CD4-positive, alpha-beta T cell treated with Interleukin-10 for 1 hour (primary cell): ENCODE results near the gene PPIF.

ENCODE experiments used
- DNase-seq: peaks from one replicate; pipeline ENCODE4 v3.0.0-alpha.2; 2020

PPIF gene

GRCh38 chr10:79349766-79350406 lies 2.6 kb downstream of the PPIF start:
- no peak for DNase-seq

DNA sequence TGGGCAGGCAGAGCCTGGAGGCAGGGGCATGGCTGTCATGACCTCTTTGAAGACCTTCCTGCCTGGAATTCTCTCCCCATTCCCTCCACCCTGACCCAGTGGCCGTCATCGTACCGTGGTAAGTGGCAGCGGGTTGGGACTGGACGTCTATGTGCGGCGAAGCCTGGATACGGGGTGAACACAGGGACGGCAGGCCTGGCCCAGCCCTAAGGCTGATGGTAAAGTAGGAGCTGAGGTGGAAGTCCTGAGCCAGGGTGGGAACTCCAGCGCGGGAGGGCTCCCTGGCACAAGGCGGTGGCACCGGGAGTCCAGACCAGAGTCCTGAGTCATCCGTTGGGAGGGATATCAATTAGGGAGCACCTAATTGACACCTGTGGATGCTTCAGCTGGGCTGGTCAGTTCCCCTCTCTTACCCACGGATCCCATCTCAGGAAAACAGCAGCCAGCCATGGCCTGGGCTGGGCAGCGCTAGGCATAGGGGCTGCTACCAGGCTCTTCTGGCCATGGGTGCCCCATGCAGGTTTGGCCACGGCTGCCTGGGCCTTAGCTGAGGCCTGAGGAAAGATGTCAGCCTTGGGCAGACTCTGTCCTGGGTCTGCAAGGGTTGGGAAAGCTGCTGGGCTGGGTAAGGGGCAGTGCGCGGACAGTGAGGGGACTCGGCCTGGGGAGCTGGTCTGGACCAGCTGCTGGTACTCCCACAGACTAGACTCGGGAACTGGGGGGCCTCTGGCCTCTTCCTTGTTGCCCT lies 3.3 kb downstream of the PPIF start:
- no peak for DNase-seq

GRCh38 chr10:79351332-79351731 lies 4.1 kb downstream of the PPIF start:
- no peak for DNase-seq

DNA sequence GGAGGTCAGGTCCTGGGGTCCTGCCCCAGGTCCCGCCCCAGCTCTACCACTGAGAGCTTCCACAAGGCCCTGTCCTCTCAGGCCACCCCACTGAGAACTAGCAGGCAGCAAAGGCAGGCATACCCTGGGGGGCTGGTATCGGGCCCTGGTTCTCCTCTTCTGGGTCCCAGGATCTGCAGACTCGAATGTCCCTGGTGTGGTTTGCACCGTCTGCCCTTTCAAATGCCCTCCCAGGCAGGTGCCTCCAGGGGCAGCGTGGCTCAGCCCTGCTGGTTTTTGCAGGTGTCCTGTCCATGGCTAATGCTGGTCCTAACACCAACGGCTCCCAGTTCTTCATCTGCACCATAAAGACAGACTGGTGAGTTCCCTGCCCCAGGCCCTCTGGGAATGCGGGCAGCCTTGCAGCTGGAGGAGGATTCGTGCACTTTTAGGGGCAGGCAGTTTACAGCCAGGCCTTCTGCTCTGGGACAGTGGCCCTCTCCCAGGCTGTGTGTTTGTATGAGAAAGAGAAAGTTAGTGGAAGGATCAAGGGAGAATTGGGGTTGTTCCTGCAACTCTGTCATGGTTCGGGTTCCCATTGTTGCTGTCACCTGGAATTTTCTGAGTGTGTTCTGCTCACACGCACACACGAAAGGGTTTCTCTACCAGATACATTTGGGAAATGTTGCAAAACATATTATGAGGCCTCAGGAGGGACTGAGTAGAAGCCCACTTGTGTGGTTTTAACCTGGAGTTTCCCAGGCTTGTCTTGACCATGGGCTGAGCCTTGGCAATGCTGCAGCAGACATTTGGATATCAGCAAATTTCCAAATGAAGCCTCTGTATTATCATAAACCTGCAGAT lies 5.0 kb downstream of the PPIF start:
- no peak for DNase-seq

GRCh38 chr10:79353000-79353406 lies 5.7 kb downstream of the PPIF start:
- DNase-seq: no peak

DNA sequence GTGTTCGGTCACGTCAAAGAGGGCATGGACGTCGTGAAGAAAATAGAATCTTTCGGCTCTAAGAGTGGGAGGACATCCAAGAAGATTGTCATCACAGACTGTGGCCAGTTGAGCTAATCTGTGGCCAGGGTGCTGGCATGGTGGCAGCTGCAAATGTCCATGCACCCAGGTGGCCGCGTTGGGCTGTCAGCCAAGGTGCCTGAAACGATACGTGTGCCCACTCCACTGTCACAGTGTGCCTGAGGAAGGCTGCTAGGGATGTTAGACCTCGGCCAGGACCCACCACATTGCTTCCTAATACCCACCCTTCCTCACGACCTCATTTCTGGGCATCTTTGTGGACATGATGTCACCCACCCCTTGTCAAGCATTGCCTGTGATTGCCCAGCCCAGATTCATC lies 6.5 kb downstream of the PPIF start:
- DNase-seq: no peak

DNA sequence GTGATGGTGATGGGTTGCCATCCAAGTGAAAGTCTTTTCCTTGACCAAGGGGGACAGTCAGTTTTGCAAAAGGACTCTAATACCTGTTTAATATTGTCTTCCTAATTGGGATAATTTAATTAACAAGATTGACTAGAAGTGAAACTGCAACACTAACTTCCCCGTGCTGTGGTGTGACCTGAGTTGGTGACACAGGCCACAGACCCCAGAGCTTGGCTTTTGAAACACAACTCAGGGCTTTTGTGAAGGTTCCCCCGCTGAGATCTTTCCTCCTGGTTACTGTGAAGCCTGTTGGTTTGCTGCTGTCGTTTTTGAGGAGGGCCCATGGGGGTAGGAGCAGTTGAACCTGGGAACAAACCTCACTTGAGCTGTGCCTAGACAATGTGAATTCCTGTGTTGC lies 6.9 kb downstream of the PPIF start:
- DNase-seq: no peak

DNA sequence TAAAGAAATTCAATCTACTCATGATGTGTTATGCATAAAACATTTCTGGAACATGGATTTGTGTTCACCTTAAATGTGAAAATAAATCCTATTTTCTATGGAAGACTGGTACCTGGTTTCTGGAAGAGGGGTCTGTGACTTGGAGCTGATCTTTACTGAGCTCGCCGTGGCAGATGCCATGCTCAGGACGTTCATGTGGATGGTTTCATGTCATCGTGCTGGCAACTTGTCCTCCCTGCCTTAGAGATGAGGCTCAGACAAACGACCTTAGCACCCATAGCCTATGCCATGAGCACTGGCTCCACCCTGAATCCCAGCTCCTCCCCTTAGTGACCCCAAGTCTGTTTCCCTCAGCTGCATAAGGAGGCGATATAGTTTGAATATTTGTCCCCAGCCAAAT lies 7.3 kb downstream of the PPIF start:
- DNase-seq: no peak

DNA sequence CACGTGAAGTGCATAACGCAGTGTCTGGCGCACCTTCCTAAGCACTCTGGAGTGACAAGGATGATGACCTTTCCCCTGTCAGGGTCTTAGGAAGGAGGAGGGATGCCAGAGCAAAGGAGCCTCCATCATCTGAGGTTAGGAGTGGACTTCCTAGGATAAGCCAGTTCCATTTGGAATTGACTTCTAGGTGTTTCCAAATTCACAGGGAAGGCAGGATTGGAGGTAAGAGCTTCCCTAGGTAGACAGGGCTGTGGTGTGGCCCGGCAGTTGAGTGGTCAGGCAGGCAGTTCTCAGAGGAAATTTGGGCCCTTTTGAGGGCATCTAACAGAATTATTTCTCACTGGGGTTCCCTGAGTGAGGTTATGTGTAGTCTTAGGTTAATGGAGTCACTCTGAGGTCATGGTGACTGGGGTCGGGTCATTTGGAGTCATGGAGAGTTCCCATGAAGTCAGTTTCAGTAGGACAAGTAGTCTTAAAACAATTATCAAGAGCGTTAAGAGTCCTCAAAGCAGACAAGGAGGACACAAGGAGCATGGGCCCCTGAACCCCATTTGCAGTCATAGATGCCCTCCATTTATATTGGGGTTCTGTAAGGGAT lies 8.2 kb downstream of the PPIF start:
- DNase-seq: no peak

DNA sequence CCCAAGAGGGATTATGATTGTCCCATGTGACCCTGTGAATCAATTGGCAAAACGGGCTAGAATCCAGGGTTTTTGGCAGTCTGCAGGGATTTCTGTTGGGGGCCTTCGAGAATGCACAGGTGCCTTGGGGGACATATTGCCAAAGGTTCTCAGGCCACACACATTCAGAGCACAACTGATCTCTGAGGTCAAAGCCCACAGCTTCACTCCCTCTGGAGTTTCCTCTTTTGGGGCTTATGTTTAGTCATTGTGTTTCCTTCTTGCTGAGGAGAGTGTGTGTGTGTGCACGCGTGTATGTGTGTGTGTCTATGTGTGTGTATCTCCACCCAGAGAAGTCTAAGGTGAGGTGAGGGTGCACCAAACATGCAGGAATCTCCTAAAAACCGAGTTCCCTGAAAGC lies 8.8 kb downstream of the PPIF start:
- DNase-seq: no peak

- DNase-seq: no peak
Observed at GRCh38 chr10:79357180-79357579, 9.9 kb downstream of the PPIF start.

- no peak for DNase-seq
Observed at GRCh38 chr10:79358811-79359210, 11.5 kb downstream of the PPIF start.

DNA sequence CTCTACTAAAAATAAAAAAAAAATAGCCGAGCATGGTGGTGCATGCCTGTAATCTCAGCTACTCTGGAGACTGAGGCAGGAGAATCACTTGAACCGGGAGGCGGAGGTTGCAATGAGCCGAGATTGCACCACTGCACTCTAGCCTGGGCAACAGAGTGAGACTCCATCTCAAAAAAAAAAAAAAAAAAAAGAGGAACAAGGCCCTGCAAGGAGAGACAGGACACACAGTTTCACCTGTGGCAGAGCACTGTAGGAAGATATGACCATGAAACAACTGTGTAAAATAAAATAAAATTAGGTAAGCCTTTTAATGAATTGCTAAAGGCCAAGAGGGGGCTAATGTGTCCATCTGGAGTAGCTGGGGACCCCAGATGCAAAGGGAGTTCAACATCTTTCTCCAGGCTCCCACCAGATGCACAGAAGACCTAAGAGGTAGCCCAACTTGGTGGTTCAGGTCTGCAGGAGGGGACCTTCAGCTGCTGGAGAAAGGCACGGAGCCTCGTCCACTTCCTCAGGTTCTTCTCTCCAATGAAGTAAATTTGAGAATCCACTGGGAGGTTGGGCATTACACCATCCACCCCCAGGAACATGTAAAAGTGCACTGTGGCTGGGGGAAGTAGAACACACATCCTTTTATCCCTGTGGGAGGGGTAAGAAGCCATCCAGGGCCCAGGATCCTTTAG lies 12.7 kb downstream of the PPIF start:
- no peak for DNase-seq

DNA sequence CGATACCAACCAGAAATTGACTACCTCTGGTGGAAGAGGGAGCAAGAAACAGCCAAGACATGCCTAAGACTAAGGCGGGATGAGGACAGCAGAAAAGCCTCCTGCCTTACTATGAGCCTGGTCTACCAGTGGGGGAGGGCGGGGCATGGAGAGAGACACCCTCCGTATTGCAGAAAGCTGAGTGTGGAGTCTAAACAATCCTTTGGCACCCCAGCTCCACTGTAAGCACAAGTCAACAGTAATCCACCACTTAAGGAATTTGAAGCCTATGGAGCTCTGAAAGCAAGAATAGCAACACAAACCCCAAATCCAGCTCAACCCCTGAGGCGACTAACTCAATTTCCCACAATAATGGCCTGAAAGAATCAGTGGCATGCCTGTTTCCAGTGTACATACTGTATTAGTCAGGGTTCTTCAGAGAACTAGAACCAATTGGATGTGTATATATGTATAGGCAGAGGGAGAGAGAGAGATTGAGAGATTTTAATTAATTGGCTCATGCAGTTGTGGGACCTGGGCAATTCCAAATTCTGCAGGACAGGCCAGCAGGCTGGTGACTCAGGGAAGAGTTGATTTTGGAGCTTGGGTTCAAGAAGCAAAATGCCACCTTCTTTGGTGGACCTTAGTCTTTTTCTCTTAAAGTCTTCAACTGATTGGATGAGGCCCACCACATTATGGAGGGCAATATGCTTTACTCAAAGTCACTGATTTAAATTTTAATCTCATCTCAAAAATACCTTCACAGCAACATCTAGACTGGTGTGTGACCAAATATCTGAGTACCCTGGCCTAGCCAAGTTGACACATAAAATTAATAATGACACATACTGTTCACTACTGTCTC lies 13.5 kb downstream of the PPIF start:
- DNase-seq: no peak

DNA sequence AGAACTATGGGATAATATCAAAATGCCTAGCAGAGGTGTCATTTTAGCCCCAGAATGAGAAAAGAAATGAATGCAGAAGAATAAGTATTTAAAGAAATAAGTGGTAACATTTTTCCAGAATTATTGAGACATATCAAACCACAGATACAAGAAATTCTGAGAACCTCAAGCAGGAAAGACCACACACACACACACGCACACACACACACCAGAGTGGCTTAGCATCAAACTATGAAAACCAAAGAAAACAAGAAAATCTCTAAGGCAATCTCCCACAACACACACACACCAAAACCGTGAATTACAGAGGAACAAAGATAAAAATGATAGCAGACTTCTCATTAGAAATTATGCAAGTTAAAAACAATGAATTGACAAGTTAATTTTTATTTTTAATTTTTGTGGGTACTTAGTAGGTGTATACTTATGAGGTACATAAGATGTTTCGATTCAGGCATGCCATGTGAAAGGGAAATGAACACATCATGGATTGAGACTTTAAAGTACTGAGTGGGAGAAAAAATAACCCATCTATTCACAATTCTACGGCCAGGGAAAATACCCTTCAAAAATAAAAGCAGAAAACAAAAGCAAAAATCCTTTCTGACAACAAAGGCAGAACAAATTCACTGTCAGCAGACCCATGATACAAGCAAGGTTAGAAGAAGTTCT lies 14.6 kb downstream of the PPIF start:
- DNase-seq: no peak

DNA sequence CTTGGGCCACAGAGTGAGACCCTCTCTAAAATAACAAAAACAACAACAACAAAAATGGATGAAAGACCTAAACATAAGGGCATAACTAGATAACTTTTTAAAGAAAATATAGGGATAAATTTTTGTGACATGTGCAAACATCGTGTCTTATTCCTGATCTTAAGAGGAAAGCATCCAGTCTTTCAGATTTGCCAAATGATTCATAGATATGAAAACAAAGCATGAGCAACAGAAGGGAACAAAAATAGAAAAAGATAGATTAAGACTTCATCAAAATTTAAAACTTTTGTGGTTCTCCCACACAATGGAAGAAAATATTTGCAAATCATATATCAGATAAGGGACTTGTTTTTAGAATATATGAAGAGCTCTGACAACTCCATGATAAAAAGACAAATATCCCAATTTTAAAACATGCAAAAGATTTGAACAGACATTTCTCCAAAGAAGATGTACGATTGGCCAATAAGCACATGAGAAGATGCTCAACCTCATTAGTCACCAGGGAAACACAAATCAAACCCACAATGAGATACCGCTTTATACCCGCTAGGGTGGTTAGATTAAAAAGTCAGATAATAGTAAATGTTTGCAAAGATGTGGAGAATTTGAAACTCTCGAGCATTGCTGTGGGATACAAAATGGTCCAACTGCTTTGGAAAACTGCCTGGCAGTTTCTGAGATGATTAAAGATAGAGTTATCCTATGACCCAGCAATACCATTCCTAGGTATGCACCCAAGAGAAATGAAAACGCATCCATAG lies 20.3 kb downstream of the PPIF start:
- DNase-seq: no peak

DNA sequence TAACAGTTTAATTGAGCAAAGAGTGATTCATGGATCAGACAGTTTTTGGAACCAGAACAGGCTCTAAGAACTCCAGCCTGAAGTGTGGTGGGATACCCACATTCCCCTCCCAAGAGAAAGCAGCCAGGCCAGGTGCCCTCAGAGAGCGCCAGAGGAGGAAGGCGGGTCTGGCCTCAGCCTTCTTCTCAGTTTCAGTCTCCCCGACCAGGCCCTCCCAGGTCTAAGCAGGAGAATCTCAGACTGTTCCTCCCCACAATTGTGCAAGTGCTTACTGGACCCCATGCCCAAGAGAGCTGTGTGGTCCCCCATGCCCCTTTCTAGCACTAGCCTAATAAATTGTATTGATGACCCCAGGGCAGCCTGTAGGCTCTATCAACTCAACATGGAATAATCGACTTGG lies 25.6 kb downstream of the PPIF start:
- DNase-seq: no peak

- DNase-seq: peak; percentile 73
Observed at GRCh38 chr10:79374312-79375191, 27.3 kb downstream of the PPIF start.

DNA sequence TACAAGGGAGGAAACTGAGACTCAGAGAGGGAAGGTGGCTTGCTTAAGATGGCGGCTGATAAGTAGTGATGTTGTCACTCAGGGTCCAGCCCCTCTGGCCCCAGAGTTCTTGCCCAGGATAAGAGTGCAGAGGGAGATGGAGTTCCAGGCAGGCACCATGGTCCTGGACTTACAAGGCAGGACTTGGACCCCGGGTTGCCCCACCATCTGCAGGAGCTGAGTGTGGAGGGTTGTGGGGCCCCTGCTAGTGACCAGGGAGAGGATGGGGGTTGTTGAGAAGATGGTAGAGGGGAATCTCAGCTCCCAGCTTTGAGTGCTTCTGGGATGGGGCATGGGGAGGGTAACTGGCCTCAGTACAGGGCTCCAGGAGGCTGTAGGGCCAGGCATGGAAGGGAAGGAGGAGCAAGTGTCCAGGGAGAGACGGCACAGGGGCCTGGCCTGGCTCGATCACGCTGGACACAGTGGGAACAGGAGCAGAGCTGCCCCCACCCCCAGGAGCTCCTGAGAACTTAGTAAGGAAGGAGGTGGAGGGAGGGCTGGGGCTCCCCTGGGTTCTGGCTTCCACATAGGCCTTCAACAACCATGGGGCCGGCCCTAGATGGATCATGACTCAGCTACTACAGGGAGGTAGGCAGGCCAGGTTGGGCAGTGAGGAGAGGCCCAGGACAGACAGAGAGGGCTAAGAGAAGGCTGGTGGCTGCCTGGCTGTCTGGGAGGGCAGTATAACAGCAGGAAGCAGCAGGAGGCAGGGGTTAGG lies 28.2 kb downstream of the PPIF start:
- DNase-seq: no peak
